Activated naive CD4-positive, alpha-beta T cell treated with Interleukin-2 at 50 U/mL for 16 hours (primary cell): Measurements from ENCODE around the gene CRB3.
A peak's percentile ranks its signal among the peaks of the same experiment; 100 is the strongest.

ENCODE experiments used
- DNase-seq: peaks from one replicate; pipeline ENCODE4 v3.0.0-alpha.2; 2020

CRB3 gene

DNA sequence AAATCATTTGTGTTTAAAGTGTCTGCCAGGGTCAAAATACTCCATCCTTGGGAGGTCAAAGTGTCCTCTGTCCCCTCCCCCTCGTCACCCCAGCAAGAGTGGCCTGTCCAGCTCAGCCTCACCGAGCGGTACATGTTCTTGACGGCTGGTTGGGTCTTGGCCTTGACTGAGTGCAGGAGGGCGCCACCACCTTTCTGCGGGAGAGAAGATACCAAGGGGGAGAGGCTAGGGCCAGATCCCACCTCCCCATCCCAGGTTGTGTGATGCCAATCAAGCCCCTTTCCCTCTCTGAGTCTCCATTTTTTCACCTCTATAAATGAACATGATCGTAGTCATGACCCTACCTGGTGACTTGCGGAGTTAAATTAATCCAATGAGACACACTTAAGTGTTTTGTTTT is 6.1 kb downstream of the CRB3 start:
- no peak for DNase-seq

DNA sequence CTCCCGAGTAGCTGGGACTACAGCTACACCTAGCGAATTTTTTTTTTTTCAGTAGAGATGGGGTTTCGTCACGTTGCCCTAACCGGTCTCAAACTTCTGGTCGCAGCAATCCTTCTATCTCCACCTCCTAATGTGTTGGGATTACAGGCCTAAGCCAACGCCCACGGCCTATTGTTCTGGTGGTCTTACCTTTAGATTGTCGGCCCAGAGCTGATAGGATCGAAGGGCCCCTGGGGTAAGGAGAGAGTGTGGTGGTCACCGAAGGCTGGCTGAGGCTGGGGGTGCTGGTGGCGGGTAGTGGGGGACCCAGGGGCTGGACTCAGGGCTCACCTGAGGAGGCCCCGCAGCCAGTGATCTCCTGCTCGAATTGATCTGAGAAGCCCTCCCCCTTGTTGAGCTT is 7.0 kb downstream of the CRB3 start:
- DNase-seq: no peak

DNA sequence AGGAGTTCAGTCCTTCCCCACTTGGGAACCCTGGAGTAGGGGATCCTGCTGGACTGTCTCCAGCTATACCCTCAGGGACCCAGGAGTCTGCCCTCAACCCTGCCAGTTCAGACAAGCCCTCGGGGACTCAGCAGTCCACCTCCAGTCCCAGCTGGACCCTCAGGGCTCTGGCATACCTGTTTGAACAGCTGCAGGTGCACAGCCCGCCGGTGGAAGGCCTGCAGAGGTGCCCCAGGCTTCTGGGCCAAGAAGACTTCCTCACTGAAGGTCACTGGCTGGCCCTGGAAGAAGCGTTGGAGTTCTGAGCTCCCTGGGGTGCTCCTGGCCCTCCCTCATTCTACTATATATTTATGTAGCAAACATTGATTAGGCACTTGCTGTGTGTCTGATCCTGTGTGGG is 8.6 kb downstream of the CRB3 start:
- DNase-seq: no peak

DNA sequence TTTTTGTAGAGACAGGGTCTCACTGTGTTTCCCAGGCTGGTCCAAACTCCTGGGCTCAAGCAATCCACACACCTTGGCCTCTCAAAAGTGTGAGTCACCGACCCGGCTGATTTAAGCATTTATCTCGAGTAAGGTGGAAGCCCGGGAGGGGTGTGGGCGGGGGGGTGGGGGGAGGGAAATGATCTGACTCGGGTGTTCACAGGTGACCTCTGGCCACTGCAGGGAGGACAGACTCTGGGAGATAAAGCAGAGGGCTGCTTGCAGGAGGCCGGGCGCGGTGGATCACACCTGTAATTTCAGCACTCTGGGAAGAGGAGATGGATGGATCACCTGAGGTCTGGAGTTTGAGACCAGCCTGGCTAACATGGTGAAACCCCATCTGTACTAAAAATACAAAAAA is 9.6 kb downstream of the CRB3 start:
- DNase-seq: no peak

DNA sequence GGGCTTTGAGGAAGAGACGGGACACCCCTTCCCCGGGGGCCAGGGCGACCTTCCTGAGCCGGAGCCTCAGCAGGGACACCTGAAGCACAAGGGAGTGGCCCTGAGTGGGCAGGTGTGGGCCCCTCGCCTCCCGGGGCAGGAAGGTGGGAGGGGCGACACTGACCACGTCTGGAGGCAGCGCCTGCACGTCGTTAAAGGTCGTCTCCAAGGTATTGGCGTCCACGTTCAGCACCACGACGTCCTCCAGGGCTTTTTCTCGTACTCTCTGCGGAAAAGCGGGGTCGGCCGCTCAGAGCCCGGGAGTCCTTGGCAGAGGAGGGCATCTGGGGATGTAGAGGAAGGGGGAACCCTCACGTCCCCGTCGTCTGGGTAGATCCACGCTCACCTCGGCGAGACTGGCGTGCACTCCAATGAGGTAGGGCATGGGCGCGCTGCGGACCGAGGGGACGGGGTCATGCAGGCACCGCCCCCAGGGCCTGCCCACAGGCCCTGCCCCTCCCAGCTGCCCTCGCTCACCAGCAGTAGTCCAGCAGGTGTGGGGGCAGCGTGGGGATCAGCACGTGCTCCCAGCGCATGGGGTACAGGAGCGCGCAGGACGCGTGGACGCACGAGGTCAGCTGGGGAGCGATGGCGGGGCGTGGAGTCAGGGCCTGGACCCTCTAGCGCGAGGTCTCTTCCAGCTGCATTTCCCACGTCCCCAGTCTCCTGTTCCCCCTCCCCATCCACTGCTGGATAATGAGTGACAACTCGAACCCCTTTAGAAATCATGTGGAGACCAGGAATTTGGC is 11.4 kb downstream of the CRB3 start:
- DNase-seq: no peak

DNA sequence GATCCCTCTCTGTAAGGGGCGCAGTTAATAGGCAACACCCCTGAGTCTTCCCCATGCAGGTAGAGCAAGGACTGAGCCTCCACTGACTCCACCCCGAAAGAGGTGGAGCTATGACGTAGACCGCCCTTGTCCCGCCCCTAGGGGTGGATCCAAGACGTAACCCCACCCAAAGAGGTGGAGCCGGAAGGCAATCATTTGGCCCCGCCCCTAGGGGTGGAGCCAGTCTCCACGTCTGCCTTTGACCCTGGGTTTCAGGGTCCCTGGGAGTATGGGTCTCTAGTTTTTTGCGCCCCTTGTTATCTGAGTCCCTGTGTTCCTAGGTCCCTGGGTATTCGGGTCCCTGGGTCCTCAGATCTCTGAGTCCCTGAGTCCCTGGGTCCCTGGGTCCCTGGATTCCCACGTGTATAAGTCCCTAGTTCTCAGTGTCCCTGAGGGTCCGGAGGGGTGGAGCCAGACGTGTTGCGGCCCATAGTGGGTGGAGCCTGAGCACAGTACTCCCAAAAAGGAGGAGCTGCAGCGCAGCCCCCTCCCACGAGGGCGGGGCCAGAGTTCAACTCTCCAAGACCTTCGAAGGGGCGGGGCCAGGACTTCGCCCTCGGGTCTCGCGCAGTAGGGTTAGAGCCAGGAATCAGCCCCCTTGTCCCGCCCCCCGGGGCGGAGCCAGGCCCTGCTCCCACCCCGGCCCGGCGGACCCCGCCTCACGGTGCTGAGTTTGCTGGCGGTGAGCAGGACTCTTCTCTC is 12.3 kb downstream of the CRB3 start:
- DNase-seq: peak; percentile 56

DNA sequence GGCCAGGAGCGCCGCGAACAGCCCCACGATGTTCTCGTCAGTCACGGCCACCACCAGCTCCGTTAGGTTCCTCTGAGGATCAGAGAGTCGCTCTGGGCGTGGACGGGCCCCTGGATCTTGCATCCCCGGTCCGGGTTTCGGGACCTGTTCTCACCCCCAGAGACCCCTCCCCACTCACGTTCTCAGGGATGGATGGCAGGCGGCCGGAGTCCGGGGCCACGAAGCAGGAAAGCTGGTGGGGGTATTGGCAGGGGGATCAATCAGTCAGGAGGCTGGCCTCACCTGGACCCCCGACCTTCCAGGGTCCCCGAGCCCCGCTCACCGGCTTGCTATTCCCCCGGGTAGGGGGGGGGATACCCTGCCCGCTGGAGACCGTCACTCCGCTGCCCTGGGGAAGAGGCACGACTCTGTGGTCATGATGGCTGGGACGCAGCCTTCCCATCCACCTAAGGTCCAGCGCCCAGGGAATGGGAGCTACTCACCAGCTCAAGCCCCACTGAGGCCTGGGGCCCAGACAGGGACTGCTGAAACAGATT is 12.9 kb downstream of the CRB3 start:
- DNase-seq: no peak

DNA sequence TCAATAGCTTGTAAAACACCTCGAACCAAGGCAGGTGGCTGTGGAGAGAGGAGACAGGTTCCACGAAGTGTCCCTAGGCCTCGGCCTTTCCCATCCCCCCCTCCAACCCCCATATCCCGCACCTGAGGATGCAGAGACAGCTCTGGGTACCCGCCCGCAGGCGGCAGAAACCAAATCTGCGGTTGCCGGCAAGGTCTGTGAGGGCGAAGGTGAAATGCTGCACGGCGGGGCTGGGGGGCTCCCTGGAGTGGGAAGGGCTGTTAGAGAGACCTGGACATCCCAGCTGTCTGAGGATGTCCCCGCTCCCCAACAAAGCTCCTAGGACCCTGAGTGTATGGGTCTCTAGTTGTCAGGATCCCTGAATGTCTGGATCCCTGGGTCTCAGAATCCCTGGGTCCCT is 14.7 kb downstream of the CRB3 start:
- no peak for DNase-seq

DNA sequence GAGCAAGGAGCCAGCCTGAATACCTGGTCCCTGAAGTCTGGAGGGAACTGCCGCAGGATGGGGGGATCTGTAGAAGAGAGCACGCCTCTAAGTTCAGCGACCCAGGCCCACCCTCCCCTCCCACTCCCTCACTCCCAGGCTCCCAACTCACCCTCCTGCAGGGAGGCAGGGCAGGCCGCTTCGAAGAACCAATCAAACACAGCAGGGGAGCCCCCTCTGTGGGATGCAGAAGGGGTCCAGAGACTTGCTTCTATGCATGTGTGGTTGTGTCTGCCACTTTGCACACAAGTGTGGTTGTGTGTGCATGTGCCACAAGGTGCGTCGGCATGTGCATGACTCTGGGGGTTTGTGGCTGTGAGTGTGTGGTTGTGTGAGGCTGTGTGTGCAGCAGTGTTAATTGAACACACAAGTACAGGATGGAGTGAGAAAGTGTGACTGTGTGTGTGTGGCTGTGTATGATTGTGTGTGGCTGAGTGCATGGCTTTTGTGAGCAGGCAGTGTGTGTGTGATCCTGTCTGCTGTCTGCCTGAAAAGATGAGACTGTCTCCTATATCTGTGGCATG is 15.8 kb downstream of the CRB3 start:
- DNase-seq: no peak

DNA sequence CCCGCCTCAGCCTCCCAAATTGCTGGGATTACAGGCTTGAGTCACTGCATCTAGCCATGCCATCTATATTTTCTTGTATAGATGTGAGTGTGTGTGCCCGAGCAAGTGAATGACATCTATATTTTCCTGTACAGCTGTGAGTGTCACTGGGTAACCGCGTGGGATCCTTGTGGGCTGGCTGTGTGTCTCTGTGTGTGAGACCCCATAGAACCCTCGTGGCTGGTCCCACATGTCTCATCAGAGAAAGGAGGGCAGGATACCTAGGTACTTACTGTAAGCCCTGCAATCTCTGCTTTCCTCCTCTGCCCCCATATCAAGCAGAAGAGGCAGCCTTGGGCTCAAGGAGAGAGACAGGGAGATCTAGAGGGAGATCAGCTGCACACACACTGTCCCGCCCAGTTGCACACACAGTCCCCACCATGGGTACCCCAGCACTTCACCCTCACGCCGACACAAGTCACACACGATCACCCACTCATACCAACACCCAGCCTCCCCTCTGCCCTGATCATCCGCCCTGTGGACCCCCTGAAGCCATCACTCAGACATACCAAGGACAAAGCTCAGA is 16.9 kb downstream of the CRB3 start:
- peak; percentile 35 for DNase-seq

DNA sequence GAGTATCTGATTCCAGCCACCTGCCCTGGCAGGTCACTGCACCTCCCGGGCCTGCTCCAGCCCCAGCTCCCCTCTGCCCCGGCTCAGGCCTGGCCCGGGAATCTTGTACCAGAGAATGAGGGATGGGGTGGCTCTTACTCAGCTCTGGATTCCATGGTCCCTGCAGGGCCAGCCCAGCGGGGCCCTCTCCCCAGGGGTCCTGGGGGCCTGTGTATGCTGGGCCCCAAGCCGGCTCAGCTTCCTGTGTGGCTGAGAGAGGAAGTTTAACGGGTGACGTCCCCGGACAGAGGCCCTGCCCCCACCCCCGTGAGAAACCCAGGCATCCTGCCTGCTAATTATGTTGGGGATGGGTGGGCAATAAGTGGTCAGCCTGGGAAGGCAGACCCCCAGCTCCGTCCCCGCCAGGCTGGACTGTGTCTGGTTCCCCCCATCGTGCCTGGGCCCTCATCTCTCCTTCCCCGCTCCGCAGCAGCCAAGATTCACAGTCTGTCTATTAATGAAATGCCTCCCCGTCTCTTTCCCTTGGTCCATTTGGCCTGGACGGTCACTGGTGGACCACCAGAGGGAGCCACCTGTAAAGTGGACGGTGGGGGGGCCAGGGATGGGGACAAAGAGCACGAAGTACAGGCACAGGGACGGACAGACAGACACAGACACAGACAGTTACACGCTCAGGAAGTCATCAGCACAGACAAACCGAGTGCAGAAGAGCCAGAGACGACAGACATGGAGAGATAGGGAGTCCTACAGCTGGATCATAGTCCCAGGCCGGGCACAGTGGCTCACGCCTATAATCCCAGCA is 17.7 kb downstream of the CRB3 start, which contains the start of gene DENND1C:
Gene DENND1C (minus strand): TSS at position 247 of the 802 bp plus-strand sequence. CDS start 92 bp downstream, at position 155.
- DNase-seq: peak; percentile 70

DNA sequence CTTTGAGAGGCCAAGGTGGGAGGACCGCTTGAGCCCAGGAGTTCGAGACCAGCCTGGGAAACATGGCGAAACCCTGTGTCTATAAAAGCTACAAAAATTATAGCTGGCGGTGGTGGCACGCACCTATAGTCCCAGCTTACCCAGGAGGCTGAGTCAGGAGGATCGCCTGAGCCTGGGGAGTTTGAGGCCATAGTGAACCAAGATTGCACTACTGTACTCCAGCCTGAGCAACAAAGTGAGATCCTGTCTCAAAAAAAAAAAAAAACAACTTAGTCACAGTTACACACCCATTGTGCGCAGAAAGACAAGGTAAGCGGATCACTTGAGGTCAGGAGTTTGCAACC is 18.2 kb downstream of the CRB3 start:
- no peak for DNase-seq

DNA sequence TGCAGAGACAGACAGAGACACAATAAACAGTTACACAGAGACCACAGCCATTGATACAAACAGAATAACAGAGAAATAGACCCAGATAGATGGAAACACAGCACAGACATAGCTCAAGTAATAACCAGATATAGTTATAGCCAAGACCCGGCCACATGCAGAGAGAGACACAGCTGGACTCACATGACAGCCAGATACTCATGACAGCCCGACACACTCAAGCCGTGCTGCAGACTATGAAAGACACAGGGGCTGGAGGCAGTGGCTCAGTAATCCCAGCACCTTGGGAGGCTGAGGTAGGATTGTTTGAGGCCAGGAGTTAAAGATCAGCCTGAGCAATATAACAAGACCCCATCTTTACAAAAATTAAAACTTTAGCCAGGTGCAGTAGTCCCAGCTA is 19.2 kb downstream of the CRB3 start:
- no peak for DNase-seq

DNA sequence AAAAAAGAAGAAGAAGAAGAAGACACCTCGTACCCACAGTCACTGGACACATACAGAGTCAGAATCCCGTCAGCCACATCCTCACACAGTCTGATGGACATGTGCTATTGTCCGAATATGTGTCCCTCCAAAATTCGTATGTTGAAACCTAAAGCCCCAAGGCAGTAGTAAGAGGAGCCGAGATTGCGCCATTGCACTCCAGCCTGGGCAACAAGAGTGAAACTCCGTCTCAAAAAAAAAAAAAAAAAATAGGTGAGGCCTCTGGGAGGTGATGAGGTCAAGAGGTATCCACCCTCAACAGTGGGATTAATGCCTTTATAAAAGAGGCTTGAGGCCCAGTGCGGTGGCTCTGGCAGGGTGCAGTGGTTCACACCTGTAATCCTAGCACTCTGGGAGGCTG is 20.2 kb downstream of the CRB3 start:
- no peak for DNase-seq

DNA sequence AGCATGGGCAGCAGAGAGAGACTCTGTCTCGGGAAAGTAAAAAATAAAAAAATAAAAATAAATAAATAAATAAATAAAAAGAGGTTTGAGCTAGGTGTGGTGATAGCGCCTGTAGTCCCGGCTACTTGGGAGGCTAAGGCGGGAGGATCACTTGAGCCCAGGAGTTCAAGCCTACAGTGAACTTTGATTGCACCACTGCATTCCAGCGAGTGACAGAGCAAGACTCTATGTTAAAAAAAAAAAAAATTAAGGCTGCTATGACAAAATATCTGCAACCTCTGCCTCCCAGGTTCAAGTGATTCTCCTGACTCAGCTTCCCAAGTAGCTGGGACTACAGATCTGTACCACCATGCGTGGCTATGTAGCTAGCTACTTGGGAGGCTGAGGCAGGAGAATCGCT is 20.8 kb downstream of the CRB3 start:
- no peak for DNase-seq

DNA sequence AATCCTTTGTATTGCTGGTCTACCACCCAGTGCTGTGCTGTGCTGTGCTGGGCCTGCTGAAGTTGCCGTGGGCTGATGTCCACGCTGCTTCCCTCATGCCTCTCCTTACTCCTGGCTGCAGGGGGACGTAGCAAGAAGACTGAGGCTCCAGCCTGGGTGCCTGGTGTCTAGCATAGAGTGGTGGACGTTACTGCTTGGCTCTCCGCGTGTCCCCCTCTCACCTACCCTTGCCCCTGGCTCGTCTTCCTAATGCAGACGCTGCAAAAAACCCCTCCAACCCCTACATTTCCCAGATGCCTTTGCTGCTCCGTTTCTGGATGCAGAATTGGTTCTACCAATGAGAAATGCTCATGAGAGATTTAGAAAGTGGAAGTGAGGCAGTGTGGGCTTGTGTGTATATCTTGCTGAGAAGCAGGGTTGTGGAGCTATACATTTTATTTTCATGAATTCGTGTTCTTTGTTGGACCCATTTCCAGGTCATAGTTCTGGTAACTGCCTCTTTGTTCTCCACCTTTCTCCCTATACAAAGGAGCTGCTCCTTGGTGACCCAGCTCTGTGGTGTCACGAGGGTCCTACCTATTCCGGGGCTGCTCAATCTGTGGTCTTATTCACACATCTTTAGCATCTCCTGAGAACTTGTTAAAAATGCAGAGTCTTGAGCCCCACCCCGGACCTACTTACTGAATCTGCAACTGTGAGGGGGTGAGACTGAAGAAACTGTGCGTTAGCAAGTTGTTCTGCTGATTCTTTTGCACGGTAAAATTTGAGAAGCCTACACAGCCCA is 25.4 kb downstream of the CRB3 start:
- peak; percentile 10 for DNase-seq

DNA sequence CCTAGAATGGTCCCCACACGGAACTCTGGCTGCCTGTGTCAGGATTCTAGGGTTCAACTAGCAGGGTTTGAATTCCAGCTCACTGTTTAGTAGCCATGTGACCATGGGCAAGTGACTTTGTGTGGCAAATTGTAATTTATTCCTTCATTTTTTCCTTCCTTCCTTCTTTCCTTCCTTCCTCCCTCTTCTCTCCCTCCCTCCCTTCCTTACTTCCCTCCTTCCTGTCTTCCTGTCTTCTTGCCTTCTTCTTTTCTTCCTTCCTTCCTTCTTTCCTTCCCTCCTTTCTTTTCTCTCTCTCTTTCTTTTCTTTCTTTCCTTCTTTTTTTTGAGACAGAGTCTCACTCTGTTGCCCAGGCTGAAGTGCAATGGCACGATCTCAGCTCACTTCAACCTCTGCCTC is 26.1 kb downstream of the CRB3 start:
- DNase-seq: no peak

DNA sequence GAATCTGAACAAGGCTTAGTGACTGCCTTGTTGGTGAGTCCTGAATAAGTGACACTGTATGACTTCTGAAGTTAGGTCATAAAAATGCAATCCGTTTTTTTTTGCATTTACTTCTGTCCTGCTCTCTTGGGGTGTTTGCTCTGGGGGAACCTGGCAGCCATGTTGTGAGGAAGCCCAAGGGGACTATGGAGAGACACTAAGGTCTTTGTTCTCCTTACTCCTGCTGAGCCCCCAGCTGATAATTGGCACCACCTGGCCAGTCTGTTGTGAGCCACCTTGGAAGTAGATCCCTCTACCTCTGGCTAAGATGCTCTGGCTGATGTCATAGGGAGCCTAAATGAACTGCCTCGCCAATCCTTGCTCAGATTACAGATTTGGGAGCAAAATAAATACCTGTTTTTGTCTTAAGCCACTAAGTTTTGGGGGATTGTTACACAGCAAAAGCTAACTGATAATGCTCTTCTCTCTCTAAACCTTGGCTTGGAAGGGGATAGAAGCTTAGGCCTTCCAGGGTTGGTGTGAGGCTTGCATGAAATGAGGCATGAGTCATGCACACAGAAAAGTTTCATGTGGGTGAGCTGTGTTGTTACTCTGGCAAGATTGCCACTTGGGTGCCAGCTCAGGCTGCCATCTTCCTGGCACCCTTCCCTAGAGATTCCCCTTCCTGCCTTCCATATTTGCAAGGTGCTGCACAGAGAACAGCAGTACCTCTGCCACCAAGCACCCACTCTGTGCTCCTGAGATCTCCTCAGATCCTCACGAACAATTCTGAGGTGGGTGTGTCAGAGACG is 27.9 kb downstream of the CRB3 start:
- DNase-seq: no peak

DNA sequence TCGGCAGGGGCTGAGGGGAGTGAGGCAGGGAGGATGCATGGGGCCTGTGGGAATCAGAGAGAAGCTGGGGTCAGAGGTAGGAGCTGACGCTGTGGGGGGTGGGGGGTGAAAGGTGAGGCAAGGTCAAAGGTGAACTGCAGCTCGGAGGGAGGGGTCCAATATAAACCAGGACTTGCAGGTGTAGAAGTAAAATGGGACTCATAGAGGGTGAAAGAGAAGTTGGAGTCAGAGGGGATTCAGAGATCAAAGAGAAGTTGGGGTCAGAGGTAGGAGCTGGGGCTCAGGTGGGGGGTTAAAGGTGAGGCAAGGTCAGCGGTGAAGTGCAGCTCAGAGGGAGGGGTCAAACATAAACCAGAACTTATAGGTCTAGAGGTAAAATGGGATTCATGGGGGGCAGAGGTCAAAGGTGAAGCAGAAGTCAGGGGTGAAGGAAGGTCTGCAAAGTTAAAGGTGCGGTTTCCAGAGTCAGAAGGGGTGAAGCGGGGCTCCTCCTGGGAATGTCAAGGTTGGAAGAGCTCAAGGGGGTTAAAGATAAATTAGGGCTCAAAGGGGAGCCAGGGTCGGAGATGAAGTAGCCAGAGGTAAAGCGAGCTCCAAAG is 30.5 kb downstream of the CRB3 start:
- DNase-seq: no peak

DNA sequence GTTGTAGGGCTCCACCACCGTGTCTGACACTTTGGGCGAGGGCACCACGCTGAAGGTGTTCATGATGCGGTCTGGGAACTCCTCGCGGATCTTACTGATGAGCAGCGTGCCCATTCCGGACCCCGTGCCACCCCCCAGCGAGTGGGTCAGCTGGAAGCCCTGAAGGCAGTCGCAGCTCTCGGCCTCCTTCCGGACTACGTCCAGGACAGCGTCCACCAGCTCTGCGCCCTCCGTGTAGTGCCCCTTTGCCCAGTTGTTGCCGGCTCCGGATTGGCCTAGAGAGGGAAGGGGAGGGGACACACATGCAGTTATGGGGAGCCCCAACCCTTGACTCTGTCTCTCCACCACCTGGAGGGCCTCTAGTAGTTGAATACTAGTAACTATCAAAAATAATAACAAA is 31.9 kb downstream of the CRB3 start:
- DNase-seq: no peak
